ENCODE measurements around the gene FPR3. TPM values are rescaled to one million over a fixed set of nuclear protein-coding genes. Genes with fewer than 3 reads are reported as not detected.

The FPR3 gene
- total and polyA plus RNA-seq, 10 donors: 3.4 to 19.7 (median 9.2) TPM

GRCh38 chr19:51820831-51821446, 26.0 kb downstream of the FPR3 start:
- Histone ChIP-seq H3K4me3 (no peak overlapping the region), H3K27ac (peak overlapping the region in 3 of 8 donors; percentile 12 to 54 (median 32)), H3K9me3 (peaks cover 0 to 43% (median 16%) of the 10 kb centered on the region in 8 donors), H3K27me3 (replicated peaks in 1 of 7) (no peaks in the 10 kb centered on the region), H3K4me1 (peaks cover 0 to 47% (median 1%) of the 10 kb centered on the region in 6 donors), H3K36me3 (no peaks in the 10 kb centered on the region)
- DNase-seq: no peak
- WGBS, 5 donors: 67 to 79% (median 73%) methylated on average over 7 of the region's 7 CpGs
- TF ChIP-seq POLR2A (IDR thresholded peaks at IDR 0.05): no peak
- TF ChIP-seq, protein P1, sequence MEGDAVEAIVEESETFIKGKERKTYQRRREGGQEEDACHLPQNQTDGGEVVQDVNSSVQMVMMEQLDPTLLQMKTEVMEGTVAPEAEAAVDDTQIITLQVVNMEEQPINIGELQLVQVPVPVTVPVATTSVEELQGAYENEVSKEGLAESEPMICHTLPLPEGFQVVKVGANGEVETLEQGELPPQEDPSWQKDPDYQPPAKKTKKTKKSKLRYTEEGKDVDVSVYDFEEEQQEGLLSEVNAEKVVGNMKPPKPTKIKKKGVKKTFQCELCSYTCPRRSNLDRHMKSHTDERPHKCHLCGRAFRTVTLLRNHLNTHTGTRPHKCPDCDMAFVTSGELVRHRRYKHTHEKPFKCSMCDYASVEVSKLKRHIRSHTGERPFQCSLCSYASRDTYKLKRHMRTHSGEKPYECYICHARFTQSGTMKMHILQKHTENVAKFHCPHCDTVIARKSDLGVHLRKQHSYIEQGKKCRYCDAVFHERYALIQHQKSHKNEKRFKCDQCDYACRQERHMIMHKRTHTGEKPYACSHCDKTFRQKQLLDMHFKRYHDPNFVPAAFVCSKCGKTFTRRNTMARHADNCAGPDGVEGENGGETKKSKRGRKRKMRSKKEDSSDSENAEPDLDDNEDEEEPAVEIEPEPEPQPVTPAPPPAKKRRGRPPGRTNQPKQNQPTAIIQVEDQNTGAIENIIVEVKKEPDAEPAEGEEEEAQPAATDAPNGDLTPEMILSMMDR (IDR thresholded peaks at IDR 0.05 in 8 of 11, conservative IDR thresholded peaks at IDR 0.05 in 3 of 11): no peak
- intact Hi-C loops (cut with DNase I; ENCODE audit: low total_unique reads): no loop called here

GRCh38 chr19:51821456-51821855, 26.5 kb downstream of the FPR3 start:
- peaks cover 0 to 42% (median 1%) of the 10 kb centered on the region in 6 donors for H3K4me1 ChIP-seq
- peak overlapping the region in 3 of 8 donors; percentile 10 to 54 (median 33) for H3K27ac ChIP-seq
- H3K27me3 ChIP-seq (replicated peaks in 1 of 7): no peaks in the 10 kb centered on the region
- H3K4me3 ChIP-seq: no peak overlapping the region
- peaks cover 0 to 42% (median 21%) of the 10 kb centered on the region in 8 donors for H3K9me3 ChIP-seq
- intact Hi-C loops (cut with DNase I; ENCODE audit: low total_unique reads): no loop called here
- DNase-seq: no peak
- H3K36me3 ChIP-seq: no peaks in the 10 kb centered on the region
- 51 to 76% (median 57%) methylated on average over 3 of the region's 3 CpGs for WGBS, 5 donors
- TF ChIP-seq, protein P1 (IDR thresholded peaks at IDR 0.05 in 8 of 11, conservative IDR thresholded peaks at IDR 0.05 in 3 of 11): no peak

- Histone ChIP-seq H3K4me3 (no peak overlapping the region), H3K36me3 (no peaks in the 10 kb centered on the region), H3K9me3 (peaks cover 0 to 43% (median 26%) of the 10 kb centered on the region in 8 donors), H3K27me3 (replicated peaks in 1 of 7) (no peaks in the 10 kb centered on the region), H3K27ac (peak overlapping the region in 4 of 8 donors; percentile 10 to 54 (median 38)), H3K4me1 (peaks cover 0 to 37% (median 1%) of the 10 kb centered on the region in 6 donors)
- no peak for DNase-seq
- intact Hi-C loops (cut with DNase I; ENCODE audit: low total_unique reads): no loop called here
- TF ChIP-seq POLR2A (IDR thresholded peaks at IDR 0.05) (no peak), POLR2AphosphoS5 (IDR thresholded peaks at IDR 0.05) (no peak)
- TF ChIP-seq, protein P1 (IDR thresholded peaks at IDR 0.05 in 8 of 11, conservative IDR thresholded peaks at IDR 0.05 in 3 of 11): no peak
These were observed 27.0 kb downstream of the FPR3 start for GRCh38 chr19:51821921-51822320.

- TF ChIP-seq POLR2A (IDR thresholded peaks at IDR 0.05) (no peak), POLR2AphosphoS5 (IDR thresholded peaks at IDR 0.05) (no peak)
- TF ChIP-seq, protein P1 (IDR thresholded peaks at IDR 0.05 in 8 of 11, conservative IDR thresholded peaks at IDR 0.05 in 3 of 11): no peak
- peak overlapping the region in 4 of 8 donors; percentile 11 to 54 (median 38) for H3K27ac ChIP-seq
- H3K4me1 ChIP-seq: peaks cover 0 to 33% (median under 1%) of the 10 kb centered on the region in 6 donors
- 60 to 82% (median 63%) methylated on average over 2 of the region's 2 CpGs for WGBS, 5 donors
- DNase-seq: no peak
- no peak overlapping the region for H3K4me3 ChIP-seq
- no peaks in the 10 kb centered on the region for H3K27me3 ChIP-seq (replicated peaks in 1 of 7)
- intact Hi-C loops (cut with DNase I; ENCODE audit: low total_unique reads): no loop called here
- H3K9me3 ChIP-seq: peaks cover 0 to 47% (median 30%) of the 10 kb centered on the region in 8 donors
- H3K36me3 ChIP-seq: no peaks in the 10 kb centered on the region
These were observed 27.4 kb downstream of the FPR3 start for GRCh38 chr19:51822325-51822724.
